KOPT-K1 (cell line): ENCODE data around the gene PARN.

Experiments used
- H3K27ac ChIP-seq: fragments of 200-600 bp; sonication (generic); 2 replicates; pipeline ENCODE4 v1.5.1; 2016; ENCODE audit warnings: antibody characterized with exemption, mild to moderate bottlenecking, low read depth, low read length; ENCODE audit not compliant: poor library complexity, severe bottlenecking
- H3K36me3 ChIP-seq: fragments of 200-600 bp; sonication (generic); 2 replicates; pipeline ENCODE4 v1.5.1; 2017; ENCODE audit warnings: antibody characterized with exemption, mild to moderate bottlenecking, low read length, moderate library complexity; ENCODE audit not compliant: insufficient read depth
- H3K9me3 ChIP-seq: fragments of 200-600 bp; sonication (generic); 2 replicates; pipeline ENCODE4 v1.5.1; 2017; ENCODE audit warnings: antibody characterized with exemption, low read length, mild to moderate bottlenecking; ENCODE audit not compliant: insufficient read depth, poor library complexity, severe bottlenecking

The PARN gene

GRCh38 chr16:14494396-14494966, 135.6 kb downstream of the PARN start:
- Histone ChIP-seq H3K36me3 (no peaks in the 10 kb centered on the region), H3K27ac (no peak overlapping the region), H3K9me3 (no peaks in the 10 kb centered on the region)

- H3K36me3 ChIP-seq = no peaks in the 10 kb centered on the region
- H3K9me3 ChIP-seq = no peaks in the 10 kb centered on the region
- H3K27ac ChIP-seq = no peak overlapping the region
These were observed 136.3 kb downstream of the PARN start for GRCh38 chr16:14493791-14494190.

- no peak overlapping the region for H3K27ac ChIP-seq
- no peaks in the 10 kb centered on the region for H3K9me3 ChIP-seq
- H3K36me3 ChIP-seq = no peaks in the 10 kb centered on the region
These were observed 137.4 kb downstream of the PARN start for GRCh38 chr16:14492614-14493013.

DNA sequence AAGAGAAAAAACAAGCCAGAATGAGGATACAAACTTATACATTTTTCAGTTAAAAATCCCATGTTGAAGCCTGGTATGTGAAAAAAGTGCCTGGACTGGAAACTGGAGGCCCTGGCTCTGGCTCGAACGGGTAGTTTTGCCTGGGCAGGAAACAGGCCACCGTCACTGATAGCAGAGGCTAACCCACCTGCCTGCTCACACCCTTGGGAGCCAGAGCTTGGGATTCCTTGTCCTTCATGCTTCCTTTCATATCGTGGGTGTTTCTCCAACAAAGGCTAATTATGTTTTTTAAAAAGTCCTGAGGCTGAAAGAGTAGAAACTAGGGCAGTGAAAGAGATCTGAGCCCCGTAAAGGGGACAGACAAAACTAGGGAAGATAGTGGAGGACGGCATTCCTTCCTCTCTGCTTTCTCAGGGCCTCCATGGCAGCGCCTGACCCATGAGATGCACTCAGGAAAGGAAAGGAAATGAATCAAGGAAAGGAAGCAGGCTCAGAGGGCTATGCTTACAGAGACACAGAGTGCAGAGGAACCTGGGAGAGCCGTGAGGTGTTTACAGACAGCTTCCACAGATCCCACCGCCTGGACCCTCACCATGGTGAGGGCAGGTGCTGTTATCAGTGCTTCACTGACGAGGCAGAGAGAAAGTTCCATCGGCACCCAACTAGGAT, 138.1 kb downstream of the PARN start:
- no peaks in the 10 kb centered on the region for H3K9me3 ChIP-seq
- H3K36me3 ChIP-seq = no peaks in the 10 kb centered on the region
- no peak overlapping the region for H3K27ac ChIP-seq

- no peak overlapping the region for H3K27ac ChIP-seq
- H3K36me3 ChIP-seq = no peaks in the 10 kb centered on the region
- H3K9me3 ChIP-seq = no peaks in the 10 kb centered on the region
These were observed 139.8 kb downstream of the PARN start for GRCh38 chr16:14490235-14490634.

DNA sequence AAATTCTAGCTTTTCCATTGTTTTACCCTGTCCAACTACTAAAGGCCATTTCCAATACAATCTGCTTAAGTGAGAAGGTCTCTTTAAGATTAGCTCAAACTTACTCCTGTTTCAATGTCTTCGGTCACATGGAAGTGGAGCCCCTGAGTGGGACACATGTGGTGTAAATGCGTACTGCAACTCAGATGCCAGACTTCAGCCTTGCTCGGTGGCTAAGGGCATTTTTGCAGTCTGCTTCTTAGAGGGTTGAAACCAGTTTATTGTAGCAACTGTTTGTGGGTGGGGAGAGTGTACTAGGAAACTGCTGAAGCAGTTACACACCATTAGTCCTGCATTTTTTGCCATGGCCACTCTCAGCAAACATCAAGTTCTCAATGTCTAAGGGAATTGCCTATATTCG, 140.6 kb downstream of the PARN start:
- Histone ChIP-seq H3K27ac (no peak overlapping the region), H3K9me3 (no peaks in the 10 kb centered on the region), H3K36me3 (no peaks in the 10 kb centered on the region)

- Histone ChIP-seq H3K36me3 (peaks cover 2% of the 10 kb centered on the region; the same call in 1 of the 2 replicates), H3K9me3 (no peaks in the 10 kb centered on the region), H3K27ac (no peak overlapping the region)
These were observed 142.5 kb downstream of the PARN start for GRCh38 chr16:14487579-14487978.

GRCh38 chr16:14486520-14487303, 143.3 kb downstream of the PARN start:
- Histone ChIP-seq H3K27ac (no peak overlapping the region), H3K36me3 (peaks cover 11% of the 10 kb centered on the region), H3K9me3 (no peaks in the 10 kb centered on the region)

- Histone ChIP-seq H3K9me3 (no peaks in the 10 kb centered on the region), H3K27ac (no peak overlapping the region), H3K36me3 (peaks cover 18% of the 10 kb centered on the region)
These were observed 144.1 kb downstream of the PARN start for GRCh38 chr16:14485811-14486519.

DNA sequence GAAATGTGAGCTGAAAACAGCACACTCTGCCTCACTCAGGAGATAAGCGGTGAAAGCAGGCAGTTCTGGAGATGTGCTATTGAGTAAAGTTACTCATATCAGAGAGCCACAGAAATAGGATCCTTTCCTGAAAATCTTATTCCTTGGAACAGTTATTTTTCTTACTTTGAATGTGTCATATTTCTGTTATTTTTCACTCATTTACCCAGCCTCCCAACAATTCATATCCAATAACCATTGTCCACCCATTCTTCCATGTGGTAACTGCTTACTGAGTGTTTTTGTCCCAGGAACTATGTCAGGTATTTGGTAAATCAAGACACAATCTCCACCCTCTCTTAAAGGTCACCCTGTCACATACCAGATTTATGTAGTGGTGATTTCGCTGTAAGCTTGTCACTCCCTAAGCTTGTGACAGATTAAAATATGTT, 144.9 kb downstream of the PARN start:
- Histone ChIP-seq H3K27ac (no peak overlapping the region), H3K36me3 (peaks cover 26% of the 10 kb centered on the region), H3K9me3 (no peaks in the 10 kb centered on the region)

- Histone ChIP-seq H3K36me3 (peaks cover 39% of the 10 kb centered on the region), H3K27ac (no peak overlapping the region), H3K9me3 (peaks cover 12% of the 10 kb centered on the region)
These were observed 146.2 kb downstream of the PARN start for GRCh38 chr16:14483819-14484385.

GRCh38 chr16:14476183-14476582, 153.9 kb downstream of the PARN start:
- peaks cover 33% of the 10 kb centered on the region for H3K36me3 ChIP-seq
- H3K9me3 ChIP-seq = peaks cover 21% of the 10 kb centered on the region
- H3K27ac ChIP-seq = no peak overlapping the region

- Histone ChIP-seq H3K36me3 (peaks cover 27% of the 10 kb centered on the region), H3K9me3 (peaks cover 21% of the 10 kb centered on the region), H3K27ac (no peak overlapping the region)
These were observed 154.5 kb downstream of the PARN start for GRCh38 chr16:14475370-14476139.

GRCh38 chr16:14473488-14473887, 156.6 kb downstream of the PARN start:
- Histone ChIP-seq H3K27ac (no peak overlapping the region), H3K9me3 (peaks cover 5% of the 10 kb centered on the region), H3K36me3 (peaks cover 6% of the 10 kb centered on the region; the same call in 1 of the 2 replicates)
